Glutamatergic neuron (in vitro differentiated cells): ENCODE data around the gene TBPL1. TPM values are rescaled to one million over a fixed set of nuclear protein-coding genes. Genes with fewer than 3 reads are reported as not detected.

ENCODE experiments used
- DNase-seq: peaks from one replicate; pipeline ENCODE4 v3.0.0; 2022
- H3K27ac Mint-ChIP-seq: one replicate; pipeline ENCODE4 v1.8.0; 2020; ENCODE audit warnings: mild to moderate bottlenecking, mixed read lengths, inconsistent platforms; ENCODE audit not compliant: unreplicated experiment
- H3K27me3 Mint-ChIP-seq: one replicate; pipeline ENCODE4 v1.8.0; 2020; ENCODE audit warnings: mild to moderate bottlenecking, moderate library complexity, mixed read lengths, inconsistent platforms; ENCODE audit not compliant: unreplicated experiment
- H3K36me3 Mint-ChIP-seq: one replicate; pipeline ENCODE4 v1.8.0; 2020; ENCODE audit warnings: mild to moderate bottlenecking, mixed read lengths, inconsistent platforms; ENCODE audit not compliant: unreplicated experiment
- H3K4me1 Mint-ChIP-seq: one replicate; pipeline ENCODE4 v1.8.0; 2020; ENCODE audit warnings: mild to moderate bottlenecking, low read depth, mixed read lengths, inconsistent platforms; ENCODE audit not compliant: unreplicated experiment
- H3K4me3 Mint-ChIP-seq: one replicate; pipeline ENCODE4 v1.8.0; 2020; ENCODE audit warnings: mild to moderate bottlenecking, mixed read lengths, inconsistent platforms; ENCODE audit not compliant: unreplicated experiment
- H3K9me3 Mint-ChIP-seq: one replicate; pipeline ENCODE4 v1.8.0; 2020; ENCODE audit warnings: mild to moderate bottlenecking, moderate library complexity, mixed read lengths, inconsistent platforms; ENCODE audit not compliant: unreplicated experiment
- CTCF ChIP-seq: fragments of 200-600 bp; sonication (generic); IDR thresholded peaks from one replicate; pipeline ENCODE4 v1.5.0; 2021; ENCODE audit not compliant: partially characterized antibody, unreplicated experiment
- total RNA-seq: library from RNA; stranded (reverse); fragmentation: NEBNext Ultra II Directional; extraction: Animal tissue kit (Norgen Biotek cat#: 25700); gene quantifications from one replicate; pipeline ENCODE4 v1.2.1, GENCODE V29; 2021; ENCODE audit not compliant: unreplicated experiment

The TBPL1 gene
- total RNA-seq, 1 donor from 2014 or later = 156 TPM

GRCh38 chr6:134000443-134000842 lies 47.4 kb downstream of the TBPL1 start:
- Mint-ChIP-seq H3K36me3 (no peaks in the 10 kb centered on the region), H3K27me3 (peaks cover 2% of the 10 kb centered on the region), H3K4me3 (no peak overlapping the region), H3K9me3 (no peaks in the 10 kb centered on the region), H3K4me1 (peaks cover 3% of the 10 kb centered on the region), H3K27ac (no peak overlapping the region)
- DNase-seq = no peak
- TF ChIP-seq CTCF = no peak

- no peak for DNase-seq
- Mint-ChIP-seq H3K4me1 (peaks cover 3% of the 10 kb centered on the region), H3K27ac (no peak overlapping the region), H3K9me3 (peaks cover 2% of the 10 kb centered on the region), H3K4me3 (no peak overlapping the region), H3K36me3 (no peaks in the 10 kb centered on the region), H3K27me3 (peaks cover 2% of the 10 kb centered on the region)
- no peak for TF ChIP-seq CTCF
Observed at GRCh38 chr6:134002821-134003220, 49.8 kb downstream of the TBPL1 start.

GRCh38 chr6:134003542-134003951 lies 50.5 kb downstream of the TBPL1 start:
- peaks cover 3% of the 10 kb centered on the region for H3K4me1 Mint-ChIP-seq
- no peaks in the 10 kb centered on the region for H3K36me3 Mint-ChIP-seq
- DNase-seq = no peak
- no peak overlapping the region for H3K27ac Mint-ChIP-seq
- H3K27me3 Mint-ChIP-seq = peaks cover 2% of the 10 kb centered on the region
- H3K9me3 Mint-ChIP-seq = peaks cover 2% of the 10 kb centered on the region
- H3K4me3 Mint-ChIP-seq = no peak overlapping the region
- TF ChIP-seq CTCF = no peak

GRCh38 chr6:134004714-134005113 lies 51.7 kb downstream of the TBPL1 start:
- TF ChIP-seq CTCF = no peak
- peaks cover 3% of the 10 kb centered on the region for H3K4me1 Mint-ChIP-seq
- H3K27ac Mint-ChIP-seq = no peak overlapping the region
- H3K9me3 Mint-ChIP-seq = peaks cover 2% of the 10 kb centered on the region
- peaks cover 2% of the 10 kb centered on the region for H3K27me3 Mint-ChIP-seq
- H3K36me3 Mint-ChIP-seq = no peaks in the 10 kb centered on the region
- H3K4me3 Mint-ChIP-seq = no peak overlapping the region
- no peak for DNase-seq

GRCh38 chr6:134005800-134006199 lies 52.8 kb downstream of the TBPL1 start:
- no peak for TF ChIP-seq CTCF

More at GRCh38 chr6:134005800-134006199, 52.8 kb downstream of the TBPL1 start:
- peaks cover 2% of the 10 kb centered on the region for H3K9me3 Mint-ChIP-seq
- peaks cover under 1% of the 10 kb centered on the region for H3K27me3 Mint-ChIP-seq
- H3K4me1 Mint-ChIP-seq = peaks cover 3% of the 10 kb centered on the region
- H3K36me3 Mint-ChIP-seq = no peaks in the 10 kb centered on the region
- DNase-seq = no peak
- H3K27ac Mint-ChIP-seq = no peak overlapping the region
- no peak overlapping the region for H3K4me3 Mint-ChIP-seq
